NCI-H146 treated with DMSO at 0.1 percent for 48 hours (cell line): Measurements from ENCODE around the gene KLF13.

Experiments
- DNase-seq: peaks from one replicate; lab custom pipeline; 2025; ENCODE audit not compliant: unreplicated experiment; lab: John Stamatoyannopoulos, UW

The KLF13 gene

DNA sequence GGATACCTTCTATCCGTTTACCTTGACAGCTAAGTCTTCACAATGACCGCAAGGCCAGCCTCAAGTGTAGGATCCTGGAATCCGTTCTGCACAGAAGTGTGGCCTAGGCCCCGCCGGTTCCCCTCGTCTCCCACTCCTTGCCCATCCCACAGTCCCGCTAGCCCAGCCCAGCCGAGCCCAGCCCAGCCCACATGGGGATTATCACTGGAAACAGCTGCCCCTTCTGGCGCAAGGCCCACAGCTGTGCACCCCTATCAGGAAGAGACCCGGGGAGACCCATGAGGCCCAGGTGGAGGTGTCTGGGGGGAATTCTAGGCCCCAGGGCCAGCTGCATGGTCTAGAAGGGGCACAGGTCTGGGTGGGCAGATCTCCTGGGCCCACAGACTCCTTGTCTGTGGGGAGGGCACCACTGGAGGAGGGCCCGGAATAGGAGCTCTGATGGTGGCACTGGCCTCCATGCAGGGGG, 27.9 kb upstream of the KLF13 start:
- no peak for DNase-seq

DNA sequence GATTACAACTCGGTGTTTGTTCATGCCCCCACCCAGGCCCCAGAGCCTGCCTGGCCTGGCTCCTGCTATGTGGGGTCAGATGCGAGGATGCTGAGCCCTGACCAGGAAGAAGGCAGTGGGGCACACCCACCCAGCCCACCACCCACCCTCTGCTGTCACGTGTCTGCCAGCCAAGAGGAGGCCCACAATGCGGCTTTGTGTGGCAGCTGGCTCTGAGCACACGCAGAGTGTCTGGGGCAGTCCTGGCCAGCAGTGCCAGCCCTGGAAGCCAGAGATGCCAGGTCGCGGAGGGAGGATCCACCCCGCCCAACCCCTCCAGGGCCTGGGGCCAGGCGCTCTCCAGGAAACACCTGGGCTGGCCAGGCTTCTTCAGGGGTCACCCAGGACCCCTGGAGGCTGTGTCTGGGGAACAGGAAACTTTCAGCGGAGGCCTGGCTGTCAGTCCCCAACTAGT, 26.4 kb upstream of the KLF13 start:
- no peak for DNase-seq

DNA sequence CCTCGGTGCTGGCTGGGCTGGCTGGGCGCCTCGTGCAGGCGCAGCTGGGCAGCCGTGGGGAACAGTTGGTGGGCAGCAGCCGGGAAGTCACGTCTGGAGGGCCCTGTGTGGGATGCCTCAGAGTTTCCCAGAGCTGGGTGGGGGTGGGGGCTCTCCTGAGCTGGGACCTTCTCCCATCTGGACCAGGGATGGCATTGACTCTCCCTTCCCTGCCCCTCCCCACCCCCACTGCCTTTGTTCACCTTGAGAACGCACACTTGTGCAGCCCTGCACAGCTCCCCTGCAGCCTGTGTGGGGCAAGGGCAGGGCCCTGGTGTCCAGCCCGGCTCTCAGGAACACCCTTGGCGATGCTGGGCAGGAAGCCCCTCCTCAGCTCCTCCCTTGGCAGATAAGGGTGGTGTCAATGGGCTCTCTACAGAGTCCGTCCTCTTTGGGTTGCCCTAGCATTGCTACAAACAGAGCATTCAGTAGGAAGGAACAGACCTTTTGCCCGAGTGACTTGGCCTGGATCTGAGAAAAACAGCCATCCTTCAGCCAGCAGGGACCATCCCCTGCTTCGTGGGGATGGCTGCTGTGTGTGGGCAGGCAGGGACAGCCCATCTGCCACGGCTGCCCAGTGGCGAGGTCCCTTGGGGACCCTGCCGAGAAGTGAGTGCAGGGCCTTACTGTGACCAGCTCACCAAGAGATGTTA, 25.5 kb upstream of the KLF13 start:
- no peak for DNase-seq

DNA sequence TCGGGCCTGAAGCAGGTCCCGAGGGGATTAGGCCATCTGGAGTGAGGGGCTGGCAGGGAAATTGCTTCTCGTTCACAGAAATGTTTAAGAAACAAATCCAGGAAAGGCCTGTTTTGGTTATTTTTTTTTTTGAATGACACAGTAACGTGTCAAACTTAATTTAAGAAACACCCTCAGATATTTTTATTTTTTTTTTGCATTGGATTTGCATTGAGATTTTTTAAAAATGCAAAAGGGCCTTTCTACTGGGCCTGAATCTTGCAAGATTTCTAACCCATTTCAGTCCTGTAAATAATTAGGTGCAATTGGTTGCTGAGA, 25.0 kb upstream of the KLF13 start:
- DNase-seq = no peak

DNA sequence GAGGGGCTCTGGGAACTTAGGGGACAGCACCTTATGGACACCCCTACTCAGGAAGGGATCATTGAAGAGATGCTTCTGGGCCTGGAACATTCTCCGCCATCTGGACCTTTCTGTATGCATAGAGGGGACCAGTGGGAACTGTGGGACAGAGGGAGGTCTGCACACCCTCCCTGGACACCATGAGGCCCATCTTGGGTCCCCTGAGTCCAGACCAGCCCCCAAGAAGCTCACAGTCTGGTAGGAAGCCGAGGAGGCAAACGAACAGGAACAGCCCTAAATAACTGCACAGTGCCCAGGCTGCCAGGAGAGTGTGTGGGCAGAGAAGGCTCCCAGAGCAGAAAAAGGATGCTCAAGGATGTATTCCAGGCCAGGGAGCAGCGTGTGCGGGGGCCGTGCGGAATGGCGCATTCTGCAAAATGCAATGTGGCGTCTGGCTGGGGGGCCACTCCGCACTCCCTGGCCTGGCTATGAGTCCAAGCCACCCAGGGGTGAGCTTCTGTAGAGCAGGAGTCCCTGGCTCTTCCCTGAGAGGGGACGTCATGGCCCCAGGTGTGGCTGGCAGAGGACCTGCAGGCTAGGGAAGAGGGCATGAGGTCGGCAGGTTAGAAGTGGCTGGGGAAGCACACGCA, 24.5 kb upstream of the KLF13 start:
- no peak for DNase-seq

DNA sequence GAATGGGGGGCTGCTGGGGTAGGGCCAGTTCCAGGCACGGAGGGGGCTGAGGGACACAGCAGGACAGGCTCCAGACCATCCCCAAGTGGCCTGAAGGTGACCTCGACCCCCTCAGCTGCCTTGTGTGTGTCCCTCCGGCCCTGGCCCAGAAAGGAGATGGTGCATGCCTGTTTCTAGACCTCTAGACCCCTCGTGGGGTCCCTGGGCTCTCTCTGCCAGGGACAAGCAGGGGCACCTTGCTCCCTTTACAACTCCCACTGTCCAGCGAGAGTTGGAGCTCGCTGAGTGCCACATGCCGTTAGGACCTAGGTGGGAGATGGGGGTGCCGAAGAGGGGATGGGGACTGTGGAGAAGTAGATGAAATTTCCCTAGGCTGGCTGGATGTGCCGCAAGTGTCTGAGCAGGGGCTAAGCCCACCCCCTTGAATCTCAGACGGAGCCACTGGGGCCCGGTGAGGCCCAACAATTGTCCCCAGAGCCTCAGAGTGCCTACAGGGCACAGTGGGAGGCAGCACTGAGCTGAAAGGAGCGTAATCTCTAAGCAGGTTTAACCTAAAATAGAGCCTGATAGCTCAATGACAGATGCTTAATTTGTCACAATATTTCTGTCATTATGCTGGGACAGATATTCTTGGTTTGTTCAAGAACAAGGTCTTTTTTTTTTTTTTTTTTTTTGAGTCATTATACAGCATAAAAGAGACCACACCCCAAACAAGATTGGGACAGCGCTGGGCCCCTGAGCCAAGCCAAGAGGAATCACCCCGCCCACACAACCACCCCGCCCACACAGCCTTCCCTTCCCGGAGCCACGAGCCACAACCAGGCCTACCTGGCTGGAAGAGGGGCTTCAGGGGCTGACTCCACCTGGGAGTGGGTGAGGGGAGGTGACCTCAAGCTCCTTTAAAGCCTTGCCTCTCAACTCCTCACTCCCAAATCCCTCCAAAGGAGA, 23.6 kb upstream of the KLF13 start:
- no peak for DNase-seq

DNA sequence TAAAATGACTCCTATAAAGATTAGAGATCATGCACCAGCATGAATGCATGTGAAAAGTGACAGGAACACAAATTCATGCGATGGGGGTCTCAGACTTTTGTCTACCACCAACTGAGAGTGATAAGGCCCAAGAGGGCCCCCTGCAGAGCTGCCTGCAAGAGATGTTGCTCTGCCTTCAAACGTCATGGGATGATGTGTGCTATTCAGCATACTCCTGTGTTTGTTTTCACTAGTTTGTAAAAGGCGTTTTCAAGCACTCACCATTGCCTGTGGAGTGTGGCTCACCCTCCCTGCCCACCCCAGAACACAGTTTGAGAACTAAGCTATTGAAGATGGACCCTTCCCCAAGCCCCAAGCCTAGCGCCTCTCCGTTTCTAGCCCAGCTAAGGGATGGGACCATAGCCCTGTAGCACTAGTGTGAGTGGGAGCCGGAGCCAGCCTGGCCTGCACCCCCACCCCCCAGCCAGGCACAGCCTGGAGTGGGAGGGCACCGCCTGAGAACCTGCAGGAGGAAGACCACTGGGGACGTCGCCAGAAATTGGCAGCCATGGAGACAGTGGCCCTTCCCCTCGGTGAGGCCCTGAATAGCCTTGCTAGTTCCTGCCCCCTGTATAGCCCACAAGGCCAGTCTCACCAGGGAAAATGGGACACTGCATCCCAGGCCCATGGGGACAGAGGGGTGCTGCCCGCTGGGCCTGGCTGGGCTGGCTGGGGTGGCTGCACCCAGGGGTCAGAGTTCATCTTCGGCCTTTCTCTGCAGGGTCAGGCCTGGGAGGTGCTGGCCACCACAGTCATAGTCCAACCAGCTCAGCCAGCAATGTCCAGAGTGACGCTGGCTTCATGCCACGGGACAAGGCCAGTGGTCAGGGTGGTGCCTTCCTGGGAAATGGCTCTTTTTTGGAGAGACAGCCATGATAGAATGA, 22.6 kb upstream of the KLF13 start:
- DNase-seq = no peak

DNA sequence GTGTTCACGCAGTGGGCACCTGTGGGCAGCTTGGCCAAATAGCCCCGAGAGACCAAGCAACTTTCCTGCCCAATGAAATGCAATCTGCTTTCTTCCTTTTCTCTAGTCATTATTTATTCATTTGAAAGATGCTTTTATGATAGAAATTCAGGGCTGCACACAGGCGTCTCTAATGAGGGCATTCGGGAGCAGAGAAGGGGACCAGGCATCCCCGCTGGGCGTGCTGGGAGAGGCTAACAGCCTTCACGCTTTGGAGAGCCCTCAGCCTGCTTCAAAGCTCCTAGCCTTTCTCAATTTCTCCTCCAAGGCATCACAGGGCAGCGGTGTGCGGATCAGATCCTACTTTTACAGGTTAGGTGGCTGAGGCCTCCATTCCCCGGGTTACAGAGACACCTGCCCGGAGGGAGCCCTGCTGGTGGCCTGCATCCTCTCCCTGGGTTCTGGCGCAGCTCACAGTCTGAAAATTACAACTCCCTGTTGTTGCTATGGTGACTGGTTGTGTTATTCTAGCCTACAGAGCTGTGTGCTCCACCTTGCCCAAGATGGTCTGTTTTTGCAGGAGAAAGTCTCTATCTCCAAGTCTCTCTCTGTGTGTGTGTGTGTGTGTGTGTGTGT, 21.8 kb upstream of the KLF13 start:
- peak; percentile 35 for DNase-seq

DNA sequence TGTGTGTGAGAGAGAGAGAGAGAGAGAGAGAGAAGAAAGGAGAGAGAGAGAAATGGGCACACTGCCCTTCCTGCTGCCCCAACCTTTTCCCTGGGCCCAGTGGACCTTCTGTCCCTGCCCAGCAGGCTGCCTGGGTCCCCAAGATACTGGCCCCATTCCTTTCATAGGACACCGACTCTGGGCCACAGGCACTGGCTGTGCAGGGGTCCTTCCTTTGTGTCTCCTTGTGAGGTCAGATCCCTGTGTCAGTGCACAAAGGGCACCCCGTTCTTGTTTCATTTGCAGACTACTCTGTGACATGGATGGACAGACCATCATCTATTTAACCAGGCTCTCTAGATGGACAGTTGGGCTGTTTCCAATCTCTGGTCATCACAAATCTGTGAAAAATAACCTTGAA, 21.3 kb upstream of the KLF13 start:
- no peak for DNase-seq

DNA sequence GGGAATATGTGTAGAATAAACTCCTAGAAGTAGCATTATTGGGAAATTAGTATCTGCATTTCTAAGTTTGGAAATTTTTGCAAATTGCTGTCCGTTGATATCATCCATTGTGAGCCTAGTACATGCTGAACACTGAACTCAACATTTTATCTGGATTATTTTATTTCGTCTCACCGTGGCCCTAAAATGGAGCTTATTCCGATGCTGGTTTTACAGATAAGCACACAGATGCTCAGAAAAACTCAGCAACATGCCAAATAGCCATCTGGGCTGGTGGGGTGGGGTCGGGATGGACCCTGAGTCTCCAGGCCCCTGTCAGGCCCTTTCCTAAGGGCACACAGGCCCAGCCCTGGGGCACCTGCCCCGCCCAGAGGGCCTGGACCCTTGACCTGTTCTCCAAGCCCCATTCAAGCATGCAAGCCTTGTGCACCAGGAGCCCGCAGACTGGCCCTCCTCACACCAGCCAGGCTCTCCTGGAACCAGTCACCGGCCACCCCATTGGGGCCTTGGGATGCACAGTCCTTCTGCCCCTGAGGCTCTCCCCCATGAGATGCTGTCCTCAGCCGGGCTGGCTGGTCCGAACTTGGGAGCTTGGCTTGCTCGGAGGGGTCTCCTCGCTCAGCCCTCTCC, 20.7 kb upstream of the KLF13 start:
- DNase-seq = no peak

DNA sequence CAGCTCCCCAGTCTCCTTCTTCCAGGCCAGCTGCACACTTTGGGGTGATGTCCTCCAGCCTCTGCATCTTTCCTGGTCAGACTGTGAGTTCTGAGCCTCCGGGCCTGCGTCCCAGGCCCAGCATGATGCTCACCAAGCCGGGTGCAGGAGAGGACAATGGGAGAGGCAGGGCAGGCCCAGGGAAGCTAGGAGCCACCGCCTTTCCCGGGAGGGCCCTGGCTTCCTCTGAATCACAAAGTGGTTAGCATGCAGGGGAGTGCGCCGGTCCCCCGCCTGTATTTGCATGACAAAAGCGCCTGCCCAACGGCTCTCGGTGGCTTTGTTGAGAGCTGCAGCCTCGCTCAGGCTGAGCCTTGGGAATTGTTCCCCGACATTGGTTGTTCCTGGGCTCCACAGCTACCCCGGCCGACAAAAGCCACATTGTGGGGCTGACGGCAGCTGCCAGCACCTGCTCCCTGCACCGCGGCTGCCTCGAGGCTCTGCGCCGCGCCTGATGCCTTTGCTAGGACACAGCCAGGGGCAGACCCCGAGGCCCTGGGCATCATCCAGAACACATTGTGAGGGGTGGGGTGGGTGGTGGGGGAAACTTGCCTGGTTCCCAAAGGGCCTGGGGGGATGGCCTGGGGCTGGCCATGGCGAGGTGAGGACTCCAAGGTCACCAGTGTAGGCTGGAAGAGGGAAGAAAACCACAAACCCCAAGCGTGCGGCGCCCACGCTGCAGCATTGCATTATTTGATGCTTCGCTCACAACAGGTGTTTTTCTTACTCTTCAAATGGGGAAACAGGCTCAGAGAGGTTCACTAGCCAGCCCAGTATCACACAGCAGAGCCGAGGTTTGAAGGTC, 20.0 kb upstream of the KLF13 start:
- peak; percentile 86 for DNase-seq

DNA sequence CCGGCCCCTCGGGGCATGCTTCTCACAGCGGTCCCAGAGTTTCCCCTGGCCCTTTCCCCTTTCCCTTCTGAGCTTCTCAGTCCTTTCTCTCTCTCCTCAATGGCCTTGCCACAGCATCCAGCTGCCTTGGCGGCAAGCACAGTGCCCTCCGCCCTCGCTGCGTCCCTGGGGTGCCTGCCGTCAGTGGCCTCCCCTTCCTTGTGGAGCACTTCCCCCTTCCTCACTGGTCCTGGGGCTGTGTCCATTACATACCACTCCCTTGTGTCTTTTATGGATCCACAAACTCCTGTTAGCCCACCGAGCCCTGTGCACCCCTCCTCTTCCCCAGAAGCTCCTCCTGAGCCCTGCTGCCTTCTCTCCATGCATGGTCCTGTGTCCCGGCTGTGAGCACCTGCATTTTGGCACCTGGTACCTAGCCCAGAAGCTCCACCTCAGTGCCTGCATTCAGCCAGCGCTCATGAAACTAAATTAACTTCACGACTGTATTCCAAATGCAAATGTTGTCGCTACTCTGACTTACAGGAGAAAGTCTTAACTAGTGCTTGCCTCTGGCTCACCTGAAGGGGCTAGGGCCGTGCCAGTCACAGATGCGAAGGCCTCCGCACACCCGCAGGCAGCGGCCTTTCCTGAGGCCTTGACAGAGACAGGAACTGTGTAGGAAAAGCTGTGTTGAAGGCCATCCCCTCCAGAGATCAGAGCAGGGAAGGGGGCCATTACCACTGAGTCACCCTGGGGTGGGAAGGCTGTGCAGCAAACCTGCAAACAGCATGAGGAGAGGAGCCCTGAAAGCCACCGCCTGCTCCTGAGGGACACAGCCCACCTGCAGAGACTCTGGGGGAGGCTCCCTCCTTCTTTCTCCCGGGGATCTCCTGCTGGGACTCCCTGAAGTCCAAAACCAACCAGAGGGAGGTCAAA, 19.1 kb upstream of the KLF13 start:
- no peak for DNase-seq

DNA sequence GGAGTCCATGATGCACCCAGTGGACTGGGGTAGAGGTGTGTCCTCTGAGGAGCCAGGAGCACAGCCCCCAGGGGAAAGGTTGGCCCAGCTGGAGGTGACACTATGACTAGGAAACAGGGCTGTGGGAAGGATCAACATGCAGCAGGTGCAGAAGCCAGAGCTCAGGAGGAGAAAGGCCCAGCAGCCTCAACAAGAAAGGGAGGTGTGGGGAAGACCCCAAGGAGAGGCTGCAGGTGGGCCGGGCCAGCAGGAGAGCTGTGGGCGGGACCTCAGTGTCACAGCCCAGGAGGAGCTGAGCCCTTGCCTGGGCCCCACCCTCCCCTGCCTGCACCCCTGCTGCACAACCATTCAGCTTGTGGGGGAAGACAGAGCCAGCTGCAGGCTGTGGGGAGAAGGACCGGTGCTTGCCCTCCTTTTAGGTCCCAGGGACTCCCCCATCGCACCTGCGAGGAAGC, 18.4 kb upstream of the KLF13 start:
- peak; percentile 71 for DNase-seq

DNA sequence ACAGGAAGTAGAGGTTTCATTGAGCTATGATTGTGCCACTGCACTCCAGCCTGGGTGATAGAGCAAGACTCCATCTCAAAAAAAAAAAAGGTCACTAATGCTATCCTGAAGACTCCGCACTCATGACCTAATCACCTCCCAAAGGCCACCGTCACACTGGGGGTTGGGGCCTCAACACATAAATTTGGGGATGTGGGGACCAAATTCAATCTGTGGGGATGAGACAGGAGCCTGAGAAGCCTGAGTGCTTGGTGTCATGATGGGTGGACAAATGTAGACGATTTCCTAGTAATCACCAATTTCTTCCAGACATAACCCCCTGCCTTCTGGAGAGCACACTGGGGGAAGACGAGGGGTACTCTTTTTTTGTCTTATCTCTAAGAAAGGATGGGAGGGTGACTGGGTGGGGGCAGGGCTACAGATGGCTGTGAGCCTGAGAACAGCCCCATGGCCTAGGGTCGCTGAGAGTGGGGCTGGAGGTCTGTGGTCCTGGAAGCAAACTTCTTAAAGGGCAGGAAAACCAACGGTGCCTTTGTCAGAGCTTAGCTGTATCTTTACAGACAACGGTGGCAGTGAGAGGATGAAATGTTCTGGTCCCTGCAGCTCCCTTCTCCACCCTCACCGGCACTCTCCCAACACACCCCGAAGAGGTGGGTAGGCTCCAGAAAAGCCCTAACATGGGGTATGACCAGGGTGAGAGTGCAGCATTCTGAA, 16.6 kb upstream of the KLF13 start:
- no peak for DNase-seq

DNA sequence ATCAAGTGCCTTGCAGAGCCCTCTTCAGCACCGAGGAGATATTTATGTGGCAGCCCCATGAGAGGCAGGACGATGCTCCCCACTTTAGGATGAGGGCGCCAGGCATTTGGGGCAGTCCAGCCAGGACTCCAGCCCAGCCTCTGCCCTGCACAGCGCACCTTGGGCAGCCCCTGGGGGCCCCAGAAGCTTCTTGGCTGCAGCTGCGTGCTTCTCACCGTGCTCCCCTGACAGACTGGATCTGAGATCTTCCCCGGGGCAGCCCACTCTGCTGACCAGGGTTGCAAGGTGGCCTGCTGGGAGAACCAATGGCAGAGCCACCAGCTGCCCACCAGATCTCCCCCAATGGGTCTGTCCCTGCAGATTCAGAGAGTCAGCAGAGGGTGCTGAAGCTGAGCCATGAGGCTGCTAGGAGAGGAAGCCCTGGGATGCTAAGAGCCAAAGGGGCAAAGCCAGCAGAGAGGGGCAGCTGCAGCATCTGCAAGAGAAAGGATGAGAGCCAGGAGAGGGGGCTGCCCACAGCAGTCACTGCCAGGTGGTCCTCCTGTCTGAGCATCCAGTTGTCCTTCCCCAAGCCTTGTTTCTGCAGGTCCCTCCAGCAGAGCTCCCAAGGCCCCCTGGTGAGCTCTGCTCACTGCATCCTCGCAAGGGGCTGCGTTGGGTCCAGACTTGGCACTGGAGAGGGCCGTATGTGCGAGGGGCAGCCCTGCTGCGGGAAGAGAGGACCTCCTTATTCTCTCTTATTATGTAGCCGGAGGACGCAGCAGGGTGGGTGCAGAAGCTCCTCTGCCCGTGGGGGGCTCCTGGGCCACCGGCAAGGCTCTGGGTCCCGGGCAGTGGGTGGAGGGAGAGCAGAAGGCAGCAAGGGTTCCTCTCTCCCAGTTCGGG, 14.7 kb upstream of the KLF13 start:
- DNase-seq = no peak

DNA sequence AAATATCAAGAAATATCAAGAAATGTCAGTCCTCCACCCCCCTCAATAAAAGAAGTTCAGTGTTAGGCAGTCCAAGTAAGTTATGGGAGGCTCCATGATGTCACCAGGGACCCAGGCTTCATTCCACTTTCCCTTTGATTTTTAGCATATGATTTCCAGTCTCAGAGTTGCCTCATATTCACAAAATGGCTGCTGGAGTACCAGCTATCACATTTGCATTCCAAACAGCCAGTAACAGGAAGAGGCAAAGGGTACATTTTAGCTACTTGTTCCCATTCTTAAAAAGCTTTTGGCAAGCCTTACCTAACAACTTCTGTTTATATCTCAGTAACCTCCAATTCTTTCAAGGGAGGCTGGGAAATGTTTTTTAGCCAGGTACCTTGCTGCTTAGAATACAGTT, 13.4 kb upstream of the KLF13 start:
- DNase-seq = no peak
